ENCODE measurements around the gene SH2D2A.
A peak's percentile ranks its signal among the peaks of the same experiment; 100 is the strongest.

SH2D2A gene

GRCh38 chr1:156823210-156823790, 6.7 kb upstream of the SH2D2A start:
- no peak for DNase-seq (ENCODE audit: low spot score)

- DNase-seq (ENCODE audit: low spot score), result no peak
Measured at GRCh38 chr1:156822680-156823079, 6.0 kb upstream of the SH2D2A start.

DNA sequence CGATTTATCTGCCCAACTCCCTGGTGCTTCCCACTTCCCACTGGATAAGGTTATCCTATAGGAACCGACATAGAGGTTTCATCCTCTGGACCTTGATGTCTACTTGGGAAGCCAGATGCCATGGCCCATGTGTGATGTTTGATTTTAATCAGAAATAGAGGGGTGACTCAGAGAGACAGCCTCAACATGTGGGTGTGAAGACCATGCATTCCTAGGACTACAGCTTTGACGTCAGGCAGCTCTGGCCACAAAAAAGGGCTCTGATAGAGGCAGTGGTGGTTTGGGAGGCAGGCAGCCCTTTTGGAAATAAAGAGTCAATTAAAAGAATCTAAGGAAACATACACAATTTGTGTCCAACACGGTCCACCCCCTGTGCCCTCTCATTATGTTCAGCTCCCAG, 5.2 kb upstream of the SH2D2A start:
- no peak for DNase-seq (ENCODE audit: low spot score)

GRCh38 chr1:156815961-156816422, 656 bp downstream of the SH2D2A start:
- no peak for DNase-seq (ENCODE audit: low spot score)

GRCh38 chr1:156815307-156815826, 1.3 kb downstream of the SH2D2A start:
- no peak for DNase-seq (ENCODE audit: low spot score)

DNA sequence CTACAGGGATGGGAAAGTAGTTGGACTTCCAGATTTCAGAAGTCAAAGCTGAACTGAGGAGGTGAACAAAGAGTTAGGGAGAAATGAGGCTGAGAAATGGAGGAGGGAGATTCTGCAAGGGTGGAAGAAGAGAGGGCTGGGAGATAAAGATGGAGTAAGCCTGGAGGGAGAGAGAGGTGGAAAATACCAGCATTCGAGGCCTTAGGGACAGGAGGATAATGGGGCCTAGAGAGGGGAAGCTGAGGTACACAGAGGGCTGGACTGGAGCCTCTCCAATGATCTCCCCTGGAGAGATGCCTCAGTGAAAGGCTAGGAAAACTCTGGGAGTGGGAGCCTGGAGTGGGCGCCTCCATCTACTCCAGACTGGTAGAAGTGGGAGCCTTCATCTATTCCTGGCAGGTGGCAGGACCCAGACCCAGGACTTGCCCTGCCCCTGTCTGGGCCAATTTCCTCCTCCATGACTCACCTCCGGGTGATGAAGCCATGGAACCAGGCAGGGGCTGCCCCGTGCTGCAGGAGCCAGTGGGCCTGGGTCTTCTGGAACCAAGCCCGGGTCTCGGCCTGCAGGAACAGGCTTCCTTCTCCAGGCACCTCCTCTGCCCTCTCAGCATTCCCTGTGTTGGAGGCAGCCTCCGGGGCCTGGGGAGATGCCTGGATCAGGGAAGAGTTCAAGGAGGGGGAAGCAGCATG, 1.9 kb downstream of the SH2D2A start:
- DNase-seq (ENCODE audit: low spot score), result peak; percentile 59

- DNase-seq (ENCODE audit: low spot score), result peak; percentile 67
Measured at GRCh38 chr1:156813750-156814570, 2.7 kb downstream of the SH2D2A start.

DNA sequence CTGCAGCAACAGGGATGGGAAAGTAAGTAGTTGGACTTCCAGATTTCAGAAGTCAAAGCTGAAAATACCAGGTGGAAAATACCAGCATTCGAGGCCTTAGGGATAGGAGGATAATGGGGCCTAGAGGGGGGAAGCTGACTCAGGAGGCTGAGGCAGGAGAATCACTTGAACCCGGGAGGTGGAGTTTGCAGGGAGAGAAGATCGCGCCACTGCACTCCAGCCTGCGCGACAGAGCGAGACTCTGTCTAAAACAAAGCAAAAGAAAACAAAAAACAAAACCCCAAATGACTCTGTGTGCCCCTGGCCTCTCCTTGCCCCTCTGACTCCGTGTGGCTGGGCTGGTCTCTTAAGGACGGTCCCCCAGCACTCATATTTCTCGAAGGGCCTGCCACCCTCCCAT, 3.4 kb downstream of the SH2D2A start:
- no peak for DNase-seq (ENCODE audit: low spot score)

GRCh38 chr1:156812293-156812990, 4.2 kb downstream of the SH2D2A start:
- DNase-seq (ENCODE audit: low spot score), result no peak

DNA sequence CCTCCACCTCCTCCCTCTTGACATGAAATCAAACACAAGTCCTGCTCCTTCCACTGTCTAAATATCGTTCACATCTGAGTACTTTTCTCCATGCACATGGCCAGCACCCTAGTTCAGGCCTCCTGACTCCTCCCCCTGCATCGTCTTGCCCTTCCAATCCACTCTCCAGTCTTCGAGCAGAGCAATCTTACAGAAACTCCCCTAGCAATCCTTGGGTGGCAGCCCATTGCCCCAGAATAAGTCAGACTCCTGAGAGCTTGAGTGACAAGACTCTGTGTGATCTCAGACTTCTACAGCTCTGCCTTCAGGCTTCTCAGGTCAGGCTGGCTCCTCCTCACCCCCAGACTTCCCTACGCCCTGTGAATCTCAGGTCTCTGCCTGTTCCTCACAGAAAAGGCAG, 5.5 kb downstream of the SH2D2A start:
- DNase-seq (ENCODE audit: low spot score), result no peak

GRCh38 chr1:156809711-156810366, 6.8 kb downstream of the SH2D2A start:
- no peak for DNase-seq (ENCODE audit: low spot score)

- DNase-seq (ENCODE audit: low spot score), result no peak
Measured at GRCh38 chr1:156809281-156809680, 7.4 kb downstream of the SH2D2A start.

DNA sequence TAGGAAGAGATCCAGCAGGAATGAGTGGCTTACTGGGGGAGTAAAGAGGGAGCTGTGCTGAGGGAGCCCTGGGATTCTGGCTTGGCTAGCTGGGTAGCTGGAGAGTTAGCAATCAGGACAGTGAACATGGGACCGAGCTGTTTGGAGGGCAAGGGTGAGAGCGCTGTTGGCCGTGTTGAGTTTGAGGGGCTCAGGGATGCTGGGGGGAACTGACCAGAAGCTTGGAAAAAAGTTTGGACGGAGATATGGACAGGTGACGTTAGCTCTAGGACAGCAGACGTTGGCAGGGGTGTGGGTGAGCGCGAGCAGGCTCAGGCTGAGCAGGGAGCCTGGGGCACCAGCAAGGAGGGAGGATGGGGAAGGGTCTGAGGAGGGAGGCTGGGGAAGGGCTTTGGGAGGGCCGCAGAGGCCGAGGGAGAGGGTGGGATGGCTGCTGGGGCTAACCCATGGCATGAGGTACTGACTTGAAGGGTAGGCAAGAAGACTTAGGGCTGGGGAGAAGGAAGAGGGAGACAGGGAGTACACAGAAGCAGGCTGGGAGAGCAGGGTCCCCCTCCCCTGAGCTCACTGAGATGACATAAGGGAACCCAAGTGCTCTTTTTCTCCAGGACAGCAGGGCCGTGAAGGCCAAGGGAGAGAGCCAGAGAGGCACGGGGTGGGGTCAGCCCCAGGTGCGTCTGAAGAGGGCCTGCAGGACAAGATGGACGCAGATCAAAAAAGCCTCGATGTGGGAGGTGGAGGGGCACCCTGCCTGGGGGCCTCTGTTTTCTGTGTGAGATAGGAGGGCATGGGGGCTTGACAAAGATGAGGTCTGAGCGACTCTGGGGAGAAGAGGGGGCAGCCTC, 8.2 kb downstream of the SH2D2A start:
- DNase-seq (ENCODE audit: low spot score), result no peak

- peak; percentile 73 for DNase-seq (ENCODE audit: low spot score)
Measured at GRCh38 chr1:156807627-156808026, 9.0 kb downstream of the SH2D2A start.

DNA sequence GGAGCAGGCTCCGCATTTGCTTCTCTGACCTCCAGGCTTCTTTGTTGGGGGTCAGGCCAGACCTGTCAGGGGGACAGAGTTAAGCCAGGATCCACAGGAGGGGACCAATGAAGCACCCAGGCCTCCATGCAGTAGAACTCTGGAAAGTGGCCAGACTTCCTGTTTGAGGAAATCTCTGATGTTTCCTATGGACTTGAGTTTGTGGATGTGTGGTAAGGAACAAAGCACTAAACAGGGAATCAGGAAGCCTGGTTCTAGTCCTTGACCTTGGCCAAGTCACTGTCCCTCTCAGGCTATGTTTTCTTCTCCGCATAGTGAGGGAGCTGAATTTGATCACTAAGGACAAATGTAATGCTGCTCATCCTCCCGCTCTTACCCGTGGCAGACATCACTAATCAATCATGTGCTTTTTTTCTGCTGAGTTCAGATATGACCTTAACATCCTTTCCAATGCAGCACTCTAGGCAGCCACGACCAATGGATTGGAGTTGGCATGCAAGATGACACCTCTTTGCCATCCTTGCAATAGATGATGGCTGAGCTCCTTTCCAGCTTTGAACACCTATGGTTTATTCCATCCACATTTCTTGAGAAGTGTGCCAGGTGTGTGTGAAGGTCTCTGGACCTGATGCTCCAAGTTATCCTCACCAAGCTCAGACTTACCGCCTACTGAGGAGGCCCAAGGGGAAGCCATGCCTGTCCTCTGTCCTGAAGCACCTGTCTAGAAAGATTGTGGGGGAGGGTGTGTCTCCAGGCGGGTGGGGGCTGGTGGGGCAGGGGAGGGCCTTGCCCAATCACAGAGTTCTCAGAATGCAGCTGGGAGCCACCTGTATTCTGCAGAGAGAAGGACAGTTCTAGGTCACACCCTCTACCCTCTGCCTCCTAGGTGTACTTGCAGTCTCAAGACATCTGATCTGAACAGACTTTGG, 9.9 kb downstream of the SH2D2A start:
- DNase-seq (ENCODE audit: low spot score), result no peak

- no peak for DNase-seq (ENCODE audit: low spot score)
Measured at GRCh38 chr1:156805766-156806511, 10.7 kb downstream of the SH2D2A start.

GRCh38 chr1:156804572-156805243, 11.9 kb downstream of the SH2D2A start:
- no peak for DNase-seq (ENCODE audit: low spot score)

GRCh38 chr1:156804026-156804425, 12.6 kb downstream of the SH2D2A start:
- DNase-seq (ENCODE audit: low spot score), result no peak
